DOHH2 (cell line): ENCODE results near the gene HCN2.
A peak's percentile ranks its signal among the peaks of the same experiment; 100 is the strongest.

Source experiments
- H3F3A ChIP-seq: fragments of 200-600 bp; sonication (generic), shearing (Covaris generic); 2 replicates; pipeline ENCODE4 v1.6.0; 2016; ENCODE audit warnings: antibody characterized with exemption, mild to moderate bottlenecking; ENCODE audit not compliant: control insufficient read depth, insufficient read depth
- H3K27ac ChIP-seq: fragments of 200-600 bp; sonication (generic); 2 replicates; pipeline ENCODE4 v1.5.1; 2014; ENCODE audit warnings: low read depth, mild to moderate bottlenecking, low read length, moderate library complexity
- H3K27me3 ChIP-seq: fragments of 200-600 bp; sonication (generic); 2 replicates; pipeline ENCODE4 v1.6.1; 2014; ENCODE audit warnings: mild to moderate bottlenecking, low read length, mixed read lengths; ENCODE audit not compliant: control insufficient read depth
- H3K36me3 ChIP-seq: fragments of 200-600 bp; sonication (generic); 2 replicates; pipeline ENCODE4 v1.6.1; 2014; ENCODE audit warnings: mild to moderate bottlenecking, low read length, moderate library complexity, mixed read lengths; ENCODE audit not compliant: control insufficient read depth
- H3K4me1 ChIP-seq: fragments of 200-600 bp; sonication (generic); 2 replicates; pipeline ENCODE4 v1.6.1; 2014; ENCODE audit warnings: mild to moderate bottlenecking, low read length, mixed read lengths; ENCODE audit not compliant: control insufficient read depth
- H3K4me2 ChIP-seq: fragments of 200-600 bp; sonication (generic); 2 replicates; pipeline ENCODE4 v1.6.0; 2014; ENCODE audit warnings: mild to moderate bottlenecking, low read length, moderate library complexity
- H3K4me3 ChIP-seq: fragments of 200-600 bp; sonication (generic); 2 replicates; pipeline ENCODE4 v1.5.1; 2014; ENCODE audit warnings: mild to moderate bottlenecking, low read length, mixed read lengths
- H3K79me2 ChIP-seq: fragments of 200-600 bp; sonication (generic); 2 replicates; pipeline ENCODE4 v1.6.1; 2014; ENCODE audit warnings: mild to moderate bottlenecking, low read length, mixed read lengths; ENCODE audit not compliant: control insufficient read depth
- H3K9me2 ChIP-seq: fragments of 200-600 bp; sonication (generic); replicated peaks from 2 replicates; pipeline ENCODE4 v1.6.1; 2014; ENCODE audit warnings: mild to moderate bottlenecking, low read length, mixed read lengths; ENCODE audit not compliant: control insufficient read depth
- H3K9me3 ChIP-seq: fragments of 200-600 bp; sonication (generic); 2 replicates; pipeline ENCODE4 v1.6.1; 2014; ENCODE audit warnings: antibody characterized with exemption, low read length, mixed read lengths; ENCODE audit not compliant: control insufficient read depth, insufficient read depth
- H4K20me1 ChIP-seq: fragments of 200-600 bp; sonication (generic); 2 replicates; pipeline ENCODE4 v1.6.0; 2014; ENCODE audit warnings: low read depth, mild to moderate bottlenecking, antibody characterized with exemption, low read length, moderate library complexity; ENCODE audit not compliant: control insufficient read depth, insufficient read depth
- CTCF ChIP-seq: fragments of 200-600 bp; sonication (generic); IDR thresholded peaks from one replicate; pipeline ENCODE4 v1.5.1; 2014; ENCODE audit warnings: antibody characterized with exemption, mild to moderate bottlenecking, low read depth, low read length; ENCODE audit not compliant: poor library complexity, severe bottlenecking
- EZH2phosphoT487 ChIP-seq: fragments of 200-600 bp; sonication (generic); IDR thresholded peaks from 2 replicates; pipeline ENCODE4 v1.6.1; 2017; ENCODE audit warnings: borderline replicate concordance, mild to moderate bottlenecking, antibody characterized with exemption, low read length, moderate library complexity, mixed read lengths

Gene HCN2

GRCh38 chr19:633786-634639 lies 44.3 kb downstream of the HCN2 start:
- H3K4me1 ChIP-seq = peaks cover 28% of the 10 kb centered on the region
- H3K27ac ChIP-seq = no peak overlapping the region

GRCh38 chr19:634975-635652 lies 45.4 kb downstream of the HCN2 start:
- H3K27me3 ChIP-seq = peaks cover 2% of the 10 kb centered on the region; the same call in 1 of the 2 replicates
- peaks cover 4% of the 10 kb centered on the region; the same call in 1 of the 2 replicates for H4K20me1 ChIP-seq
- H3K36me3 ChIP-seq = peaks cover 15% of the 10 kb centered on the region
- no peak for TF ChIP-seq CTCF
- TF ChIP-seq EZH2phosphoT487 = no peak
- no peaks in the 10 kb centered on the region for H3K9me3 ChIP-seq
- no peaks in the 10 kb centered on the region for H3K9me2 ChIP-seq
- H3K79me2 ChIP-seq = peaks cover 39% of the 10 kb centered on the region
- H3K4me3 ChIP-seq = no peak overlapping the region
- H3K4me1 ChIP-seq = peaks cover 37% of the 10 kb centered on the region
- no peaks in the 10 kb centered on the region; the same call in 1 of the 2 replicates for H3F3A ChIP-seq
- H3K4me2 ChIP-seq = no peak overlapping the region
- H3K27ac ChIP-seq = no peak overlapping the region

More at GRCh38 chr19:633786-634639, 44.3 kb downstream of the HCN2 start:
- Histone ChIP-seq H4K20me1 (peaks cover 4% of the 10 kb centered on the region; the same call in 1 of the 2 replicates), H3K4me3 (peak overlapping the region; percentile 98), H3K9me3 (no peaks in the 10 kb centered on the region), H3K9me2 (no peaks in the 10 kb centered on the region), H3K79me2 (peaks cover 45% of the 10 kb centered on the region), H3F3A (no peaks in the 10 kb centered on the region; the same call in 1 of the 2 replicates), H3K27me3 (peaks cover 2% of the 10 kb centered on the region; the same call in 1 of the 2 replicates), H3K4me2 (peak overlapping the region; percentile 82), H3K36me3 (peaks cover 23% of the 10 kb centered on the region)
- TF ChIP-seq EZH2phosphoT487 (no peak), CTCF (no peak)

DNA sequence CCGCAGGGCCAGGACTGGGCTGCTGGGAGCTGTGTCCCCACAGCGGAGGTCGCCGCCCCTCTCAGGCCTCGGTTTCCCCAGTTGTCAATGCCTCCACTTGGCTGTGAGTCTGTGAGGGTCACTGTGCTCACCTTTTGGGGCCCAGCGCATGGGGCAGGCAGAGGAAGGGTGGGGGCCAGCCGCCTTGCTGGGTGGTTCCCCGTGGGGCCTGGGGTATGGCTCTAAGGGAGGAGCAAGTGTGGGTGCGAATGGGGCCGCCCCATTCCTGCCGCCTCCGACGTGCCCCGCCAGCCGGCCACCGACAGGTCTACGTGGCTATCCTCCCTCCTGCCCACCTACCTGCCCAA lies 49.2 kb downstream of the HCN2 start:
- H3K4me1 ChIP-seq = peaks cover 31% of the 10 kb centered on the region
- H3F3A ChIP-seq = no peaks in the 10 kb centered on the region; the same call in 1 of the 2 replicates
- H3K4me2 ChIP-seq = peak overlapping the region; percentile 69
- peaks cover 2% of the 10 kb centered on the region; the same call in 1 of the 2 replicates for H3K27me3 ChIP-seq
- peak overlapping the region; percentile 39; the same call in 1 of the 2 replicates for H3K4me3 ChIP-seq
- no peaks in the 10 kb centered on the region for H3K9me2 ChIP-seq
- H4K20me1 ChIP-seq = peaks cover 2% of the 10 kb centered on the region; the same call in 1 of the 2 replicates
- no peak overlapping the region for H3K27ac ChIP-seq
- no peaks in the 10 kb centered on the region for H3K9me3 ChIP-seq
- H3K79me2 ChIP-seq = peaks cover 5% of the 10 kb centered on the region
- H3K36me3 ChIP-seq = peaks cover under 1% of the 10 kb centered on the region; the same call in 1 of the 2 replicates
- no peak for TF ChIP-seq EZH2phosphoT487
